Ovary (tissue), 9 donors: ENCODE measurements around the gene OBSCN. TPM values are rescaled to one million over a fixed set of nuclear protein-coding genes. Genes with fewer than 3 reads are reported as not detected.

Source experiments
- DNase-seq, 5 donors: peaks; one replicate each; pipeline ENCODE4 v3.0.0-alpha.2; 2019 to 2020
- H3K27ac ChIP-seq, 2 donors: fragments of 200-600 bp; one replicate each; pipeline versions ENCODE4 v1.5.1 to v1.8.0; 2019 to 2022
- H3K27me3 ChIP-seq: fragments of 200-600 bp; one replicate; pipeline ENCODE4 v1.8.0; 2022
- H3K36me3 ChIP-seq: fragments of 200-600 bp; sonication (generic); one replicate; pipeline ENCODE4 v1.5.1; 2019
- H3K4me1 ChIP-seq: one replicate; pipeline ENCODE4 v1.8.1; 2013; ENCODE audit warnings: mild to moderate bottlenecking, moderate library complexity; ENCODE audit not compliant: insufficient read depth
- H3K4me3 ChIP-seq: fragments of 200-600 bp; sonication (generic); one replicate; pipeline ENCODE4 v1.5.1; 2017
- H3K9me3 ChIP-seq, 2 donors: fragments of 200-600 bp in 1 of 2; sonication (generic) in 1 of 2; one replicate each; pipeline versions ENCODE4 v1.5.1 to v1.8.1; 2013 to 2019; ENCODE audit warnings: mild to moderate bottlenecking in 1 of 2, moderate library complexity in 1 of 2
- CTCF ChIP-seq, 3 donors: fragments of 450-650 bp in 2 of 3; fragments of 200-600 bp in 1 of 3; IDR thresholded peaks; one replicate each; pipeline versions ENCODE4 v1.5.1 to v1.8.0; 2016 to 2022; ENCODE audit warnings: antibody characterized with exemption in 3 of 3, mild to moderate bottlenecking in 1 of 3
- EP300 ChIP-seq: sonication (generic); formaldehyde crosslinking; IDR thresholded peaks from one replicate; pipeline ENCODE4 v1.6.1; 2017; ENCODE audit warnings: antibody characterized with exemption
- POLR2A ChIP-seq: fragments of 450-650 bp; IDR thresholded peaks from one replicate; pipeline ENCODE4 v1.6.1; 2017; ENCODE audit warnings: antibody characterized with exemption, mild to moderate bottlenecking, moderate library complexity
- WGBS, 3 donors: extraction: QIAGEN DNeasy Blood & Tissue Kit in 1 of 3; methylation state at CpG; one replicate each; pipeline versions ENCODE4 v1.1.5 to v1.1.7; 2013 to 2017; 5-methylcytosine and 5-hydroxymethylcytosine counted together
- intact Hi-C, 4 donors: fragments of 100-400 bp; cut with DNase I; formaldehyde crosslinking; loops; one replicate each; pipeline versions ENCODE4 v1.11.0 to v1.15.1; 2022 to 2023
- polyA plus RNA-seq, 2 donors: library from polyadenylated mRNA; stranded (reverse); fragments of 200-250 nt in 1 of 2; fragments of 350-450 nt in 1 of 2; fragmentation: Illumina TruSeq in 1 of 2; extraction: RNeasy Lipid Tissue Mini Kit (QIAGEN cat#74804) in 1 of 2; gene quantifications; one replicate each; pipeline ENCODE4 v1.2.3, GENCODE V29; 2013 to 2014
- total RNA-seq, 7 donors: library from RNA; depleted of rRNA in 2 of 7; stranded (reverse); fragments of >200 nt in 2 of 7; fragmentation: NEBNext Ultra II Directional in 3 of 7; extraction: Animal tissue kit (Norgen Biotek cat#: 25700) in 3 of 7; gene quantifications; one replicate each; pipeline versions ENCODE4 v1.1.0 to v1.2.4, GENCODE V29; 2016 to 2023
- donor health status: DM: no; HTN: no; CAD: no; lungs with moderate emphysema.
- donor health status: DM: no; HTN: no; CAD: no.
- donor health status: Bipolar disorder and iron deficiency.
- donor health status: DM: yes; HTN: yes; CAD: no.
- donor health status: DM: no; HTN: no; CAD: no.
- donor health status: DM: yes; HTN: yes; CAD: no.

OBSCN gene
- total and polyA plus RNA-seq, 9 donors: 3.5 to 37.1 (median 29.0) TPM

- H3K36me3 ChIP-seq: no peaks in the 10 kb centered on the region
- TF ChIP-seq EP300: no peak
- TF ChIP-seq CTCF (IDR thresholded peaks at IDR 0.05): no peak
These were observed 89.4 kb downstream of the OBSCN start for GRCh38 chr1:228297242-228297641.

GRCh38 chr1:228297822-228298221 is 90.0 kb downstream of the OBSCN start:
- WGBS, 3 donors: 88 to 96% (median 90%) methylated on average over 2 of the region's 2 CpGs
- TF ChIP-seq CTCF (IDR thresholded peaks at IDR 0.05) (no peak), EP300 (no peak), POLR2A (no peak)
- intact Hi-C loops: no loop called here

More at GRCh38 chr1:228297242-228297641, 89.4 kb downstream of the OBSCN start:
- Histone ChIP-seq H3K27me3 (no peaks in the 10 kb centered on the region), H3K4me1 (no peaks in the 10 kb centered on the region), H3K9me3 (no peaks in the 10 kb centered on the region), H3K4me3 (no peak overlapping the region), H3K27ac (no peak overlapping the region)
- WGBS, 3 donors: 95 to 99% (median 98%) methylated on average over 2 of the region's 2 CpGs
- intact Hi-C loops: no loop called here
- DNase-seq: no peak

GRCh38 chr1:228298471-228298870 is 90.6 kb downstream of the OBSCN start:
- TF ChIP-seq EP300 (no peak), POLR2A (no peak), CTCF (IDR thresholded peaks at IDR 0.05) (no peak)
- no peak overlapping the region for H3K4me3 ChIP-seq
- no peaks in the 10 kb centered on the region for H3K36me3 ChIP-seq
- H3K27me3 ChIP-seq: no peaks in the 10 kb centered on the region
- intact Hi-C loops: no loop called here
- DNase-seq: peak in 1 of 5 donors; percentile 7
- H3K4me1 ChIP-seq: no peaks in the 10 kb centered on the region
- 79 to 93% (median 79%) methylated on average over 6 of the region's 6 CpGs for WGBS, 3 donors
- H3K27ac ChIP-seq: no peak overlapping the region
- no peaks in the 10 kb centered on the region for H3K9me3 ChIP-seq

More at GRCh38 chr1:228297822-228298221, 90.0 kb downstream of the OBSCN start:
- DNase-seq: no peak
- Histone ChIP-seq H3K4me3 (no peak overlapping the region), H3K4me1 (no peaks in the 10 kb centered on the region), H3K36me3 (no peaks in the 10 kb centered on the region), H3K9me3 (no peaks in the 10 kb centered on the region), H3K27ac (no peak overlapping the region), H3K27me3 (no peaks in the 10 kb centered on the region)

- H3K4me3 ChIP-seq: no peak overlapping the region
- intact Hi-C loops: no loop called here
- no peaks in the 10 kb centered on the region for H3K36me3 ChIP-seq
- H3K9me3 ChIP-seq: no peaks in the 10 kb centered on the region
- no peaks in the 10 kb centered on the region for H3K4me1 ChIP-seq
- peak in 1 of 5 donors; percentile 7 for DNase-seq
- no peak for TF ChIP-seq POLR2A
- no peak for TF ChIP-seq EP300
- no peak for TF ChIP-seq CTCF (IDR thresholded peaks at IDR 0.05)
- WGBS, 3 donors: 88 to 93% (median 92%) methylated on average over 2 of the region's 2 CpGs
- H3K27me3 ChIP-seq: no peaks in the 10 kb centered on the region
- H3K27ac ChIP-seq: no peak overlapping the region
These were observed 91.4 kb downstream of the OBSCN start for GRCh38 chr1:228299211-228299610.
